GM23248 (cell line): Measurements from ENCODE around the gene CD151. TPM values are rescaled to one million over a fixed set of nuclear protein-coding genes. Genes with fewer than 3 reads are reported as not detected.

Experiments
- DNase-seq: peaks from one replicate; pipeline ENCODE4 v3.0.0-alpha.2; 2015
- H2AFZ ChIP-seq: fragments of 200-600 bp; sonication (generic); 2 replicates; pipeline ENCODE4 v1.6.1; 2016; ENCODE audit warnings: antibody characterized with exemption
- H3F3A ChIP-seq: fragments of 200-600 bp; sonication (generic); 2 replicates; pipeline ENCODE4 v1.6.1; 2016; ENCODE audit warnings: mild to moderate bottlenecking, antibody characterized with exemption, mixed run types; ENCODE audit not compliant: insufficient read depth
- H3K27ac ChIP-seq: fragments of 200-600 bp; sonication (generic); 2 replicates; pipeline ENCODE4 v1.5.1; 2016; ENCODE audit warnings: mild to moderate bottlenecking
- H3K27me3 ChIP-seq: fragments of 200-600 bp; sonication (generic); replicated peaks from 2 replicates; pipeline ENCODE4 v1.6.1; 2016; ENCODE audit warnings: mild to moderate bottlenecking; ENCODE audit not compliant: insufficient read depth
- H3K36me3 ChIP-seq: fragments of 200-600 bp; sonication (generic); 2 replicates; pipeline ENCODE4 v1.6.1; 2016; ENCODE audit warnings: low read depth, mild to moderate bottlenecking
- H3K4me1 ChIP-seq: fragments of 200-600 bp; sonication (generic); 2 replicates; pipeline ENCODE4 v1.6.1; 2016; ENCODE audit warnings: mild to moderate bottlenecking; ENCODE audit not compliant: insufficient read depth
- H3K4me2 ChIP-seq: fragments of 200-600 bp; sonication (generic); one replicate; pipeline ENCODE4 v1.6.1; 2016; ENCODE audit warnings: mild to moderate bottlenecking; ENCODE audit not compliant: unreplicated experiment
- H3K4me3 ChIP-seq: fragments of 200-600 bp; sonication (generic); 2 replicates; pipeline ENCODE4 v1.5.1; 2016; ENCODE audit warnings: mild to moderate bottlenecking
- H3K79me2 ChIP-seq: fragments of 200-600 bp; sonication (generic); 2 replicates; pipeline ENCODE4 v1.6.1; 2016; ENCODE audit warnings: mild to moderate bottlenecking; ENCODE audit not compliant: insufficient read depth
- H3K9ac ChIP-seq: fragments of 200-600 bp; sonication (generic); 2 replicates; pipeline ENCODE4 v1.6.1; 2016; ENCODE audit warnings: mild to moderate bottlenecking
- H3K9me2 ChIP-seq: fragments of 200-600 bp; sonication (generic); 2 replicates; pipeline ENCODE4 v1.6.1; 2016; ENCODE audit warnings: mixed run types, mild to moderate bottlenecking, moderate library complexity; ENCODE audit not compliant: insufficient read depth
- H3K9me3 ChIP-seq: fragments of 200-600 bp; sonication (generic); one replicate; pipeline ENCODE4 v1.6.1; 2017; ENCODE audit warnings: low read depth
- H4K20me1 ChIP-seq: fragments of 200-600 bp; sonication (generic); 2 replicates; pipeline ENCODE4 v1.6.0; 2016; ENCODE audit not compliant: insufficient read depth
- EZH2 ChIP-seq: fragments of 200-600 bp; sonication (generic); IDR thresholded peaks from 2 replicates; pipeline ENCODE4 v1.6.1; 2018; ENCODE audit warnings: antibody characterized with exemption, mild to moderate bottlenecking; ENCODE audit not compliant: insufficient read depth, poor library complexity, severe bottlenecking
- EZH2phosphoT487 ChIP-seq: fragments of 200-600 bp; sonication (generic); IDR thresholded peaks from 2 replicates; pipeline ENCODE4 v1.6.1; 2018; ENCODE audit warnings: antibody characterized with exemption, moderate library complexity, mild to moderate bottlenecking, low read depth; ENCODE audit not compliant: insufficient read depth
- WGBS, 2 experiments: methylation state at CpG; one replicate each; pipeline ENCODE4 v1.1.6; 2015 to 2017; ENCODE audit warnings: low lambda C conversion rate in 2 of 2, low coverage in 1 of 2; ENCODE audit errors: missing lambda C conversion rate in 2 of 2; 5-methylcytosine and 5-hydroxymethylcytosine counted together
- in situ Hi-C: fragments of 300-500 bp; cut with MboI; formaldehyde crosslinking; loops from 2 replicates; pipeline ENCODE4 v1.15.0; 2020
- polyA plus RNA-seq: library from polyadenylated mRNA; unstranded; fragments of >200 nt; fragmentation: Nextera tagmentation; extraction: Ambion mirVana; gene quantifications from 2 replicates; pipeline ENCODE4 v1.2.1, GENCODE V29; 2016
- total RNA-seq: library from RNA; depleted of rRNA; stranded (reverse); fragments of >200 nt; shearing (Covaris generic); gene quantifications from 2 replicates; pipeline ENCODE4 v1.2.3, GENCODE V29; 2014

The CD151 gene
- total and polyA plus RNA-seq, 2 experiments from 2014 or later = 796 to 1,651 TPM

DNA sequence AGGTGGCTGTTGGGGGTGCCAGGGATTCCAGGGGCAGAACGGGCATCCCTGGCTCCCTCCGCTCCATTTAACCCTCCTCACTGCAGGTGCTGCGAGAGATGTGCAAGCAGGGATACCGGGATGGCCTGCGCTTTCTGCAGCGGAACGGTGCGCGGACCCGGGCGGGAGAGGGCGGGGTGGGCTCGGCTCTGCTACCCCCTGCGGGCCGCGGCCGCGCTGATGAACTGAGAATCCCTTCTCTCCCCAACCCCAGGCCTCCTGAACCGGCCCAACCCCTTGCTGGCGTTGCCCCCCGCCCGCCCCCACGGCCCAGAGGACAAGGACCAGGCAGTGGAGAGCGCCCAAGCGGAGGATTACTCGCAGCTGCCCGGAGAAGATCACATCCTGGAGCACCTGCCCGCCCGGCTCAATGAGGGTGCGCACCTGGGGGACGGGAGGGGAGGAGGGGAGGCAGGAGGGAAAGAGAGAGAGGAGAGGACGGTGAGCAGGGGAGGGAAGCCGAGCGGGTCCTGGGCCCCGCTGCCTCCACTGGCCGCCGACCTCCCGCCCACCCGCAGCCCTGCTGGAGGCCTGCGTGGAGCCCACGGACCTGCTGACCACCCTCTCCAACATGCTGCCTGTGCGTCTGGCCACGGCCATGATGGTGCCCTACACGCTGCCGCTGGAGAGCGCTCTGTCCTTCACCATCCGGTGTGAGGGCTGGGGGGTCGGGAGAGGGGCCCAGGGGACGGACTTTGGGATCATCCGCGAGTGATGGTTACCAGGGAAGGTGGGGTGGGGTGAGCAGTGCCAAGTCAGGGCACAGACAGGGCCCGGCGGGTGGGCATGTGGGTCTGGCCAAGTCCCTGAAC lies 9.1 kb upstream of the CD151 start:
- no peaks in the 10 kb centered on the region for H3K9me3 ChIP-seq
- DNase-seq = no peak
- TF ChIP-seq EZH2phosphoT487 = no peak
- no peak for TF ChIP-seq EZH2
- no peaks in the 10 kb centered on the region for H3K9me2 ChIP-seq
- no peak overlapping the region for H3K4me3 ChIP-seq
- 86 to 89% methylated on average over 9 to 51 of the region's 53 CpGs for WGBS, 2 experiments
- no peak overlapping the region for H3K27ac ChIP-seq
- H3K4me1 ChIP-seq = peaks cover 14% of the 10 kb centered on the region
- no peak overlapping the region for H3K4me2 ChIP-seq
- in situ Hi-C loops = no loop called here
- H3K36me3 ChIP-seq = peaks cover 3% of the 10 kb centered on the region; the same call in 1 of the 2 replicates
- no peak overlapping the region for H2AFZ ChIP-seq
- peaks cover 38% of the 10 kb centered on the region for H3K79me2 ChIP-seq
- no peaks in the 10 kb centered on the region for H3F3A ChIP-seq
- H3K9ac ChIP-seq = no peak overlapping the region
- peaks cover 7% of the 10 kb centered on the region; the same call in 1 of the 2 replicates for H3K27me3 ChIP-seq
- no peaks in the 10 kb centered on the region for H4K20me1 ChIP-seq

- H3K4me3 ChIP-seq = no peak overlapping the region
- peaks cover 14% of the 10 kb centered on the region for H3K4me1 ChIP-seq
- H3K36me3 ChIP-seq = peaks cover 3% of the 10 kb centered on the region; the same call in 1 of the 2 replicates
- H4K20me1 ChIP-seq = no peaks in the 10 kb centered on the region
- peaks cover 7% of the 10 kb centered on the region; the same call in 1 of the 2 replicates for H3K27me3 ChIP-seq
- H3K27ac ChIP-seq = no peak overlapping the region
- no peak for TF ChIP-seq EZH2
- no peak for TF ChIP-seq EZH2phosphoT487
- H3K79me2 ChIP-seq = peaks cover 38% of the 10 kb centered on the region
- in situ Hi-C loops = no loop called here
- H3K9me3 ChIP-seq = no peaks in the 10 kb centered on the region
- WGBS, 2 experiments = 86 to 93% methylated on average over 39 to 53 of the region's 59 CpGs
- no peak overlapping the region for H2AFZ ChIP-seq
- DNase-seq = no peak
- H3F3A ChIP-seq = no peaks in the 10 kb centered on the region
- H3K9me2 ChIP-seq = no peaks in the 10 kb centered on the region
- H3K4me2 ChIP-seq = no peak overlapping the region
- no peak overlapping the region for H3K9ac ChIP-seq
These were observed 8.4 kb upstream of the CD151 start for GRCh38 chr11:824292-824880.

GRCh38 chr11:824942-825341 lies 7.8 kb upstream of the CD151 start:
- Histone ChIP-seq H3K4me2 (no peak overlapping the region), H3K27me3 (peaks cover 7% of the 10 kb centered on the region; the same call in 1 of the 2 replicates), H3K9me2 (no peaks in the 10 kb centered on the region), H2AFZ (no peak overlapping the region), H3K79me2 (peaks cover 34% of the 10 kb centered on the region), H3K36me3 (peaks cover 3% of the 10 kb centered on the region; the same call in 1 of the 2 replicates), H3K9me3 (no peaks in the 10 kb centered on the region), H3K4me1 (peaks cover 14% of the 10 kb centered on the region), H3K9ac (no peak overlapping the region), H3K27ac (no peak overlapping the region), H3K4me3 (no peak overlapping the region), H3F3A (no peaks in the 10 kb centered on the region), H4K20me1 (no peaks in the 10 kb centered on the region)
- in situ Hi-C loops = no loop called here
- TF ChIP-seq EZH2 (no peak), EZH2phosphoT487 (no peak)
- no peak for DNase-seq
- WGBS, 2 experiments = 74 to 81% methylated on average over 11 of the region's 11 CpGs

- Histone ChIP-seq H3K36me3 (peaks cover 3% of the 10 kb centered on the region; the same call in 1 of the 2 replicates), H3K4me3 (no peak overlapping the region), H3K27me3 (peaks cover 7% of the 10 kb centered on the region; the same call in 1 of the 2 replicates), H3K9me3 (no peaks in the 10 kb centered on the region), H3K4me2 (no peak overlapping the region), H3K4me1 (peaks cover 13% of the 10 kb centered on the region), H2AFZ (no peak overlapping the region), H3K79me2 (peaks cover 27% of the 10 kb centered on the region), H3K9me2 (no peaks in the 10 kb centered on the region), H3F3A (no peaks in the 10 kb centered on the region), H4K20me1 (no peaks in the 10 kb centered on the region), H3K27ac (no peak overlapping the region), H3K9ac (no peak overlapping the region)
- DNase-seq = no peak
- WGBS, 2 experiments = 86% methylated on average over 12 of the region's 12 CpGs
- in situ Hi-C loops = no loop called here
- TF ChIP-seq EZH2phosphoT487 (no peak), EZH2 (no peak)
These were observed 7.2 kb upstream of the CD151 start for GRCh38 chr11:825366-826226.
